Astrocyte of the hippocampus (primary cell): Measurements from ENCODE around the gene SLC13A5.

Experiments used
- DNase-seq: peaks from one replicate; pipeline ENCODE4 v3.0.0; 2011; ENCODE audit warnings: low read depth, low spot score

The SLC13A5 gene

DNA sequence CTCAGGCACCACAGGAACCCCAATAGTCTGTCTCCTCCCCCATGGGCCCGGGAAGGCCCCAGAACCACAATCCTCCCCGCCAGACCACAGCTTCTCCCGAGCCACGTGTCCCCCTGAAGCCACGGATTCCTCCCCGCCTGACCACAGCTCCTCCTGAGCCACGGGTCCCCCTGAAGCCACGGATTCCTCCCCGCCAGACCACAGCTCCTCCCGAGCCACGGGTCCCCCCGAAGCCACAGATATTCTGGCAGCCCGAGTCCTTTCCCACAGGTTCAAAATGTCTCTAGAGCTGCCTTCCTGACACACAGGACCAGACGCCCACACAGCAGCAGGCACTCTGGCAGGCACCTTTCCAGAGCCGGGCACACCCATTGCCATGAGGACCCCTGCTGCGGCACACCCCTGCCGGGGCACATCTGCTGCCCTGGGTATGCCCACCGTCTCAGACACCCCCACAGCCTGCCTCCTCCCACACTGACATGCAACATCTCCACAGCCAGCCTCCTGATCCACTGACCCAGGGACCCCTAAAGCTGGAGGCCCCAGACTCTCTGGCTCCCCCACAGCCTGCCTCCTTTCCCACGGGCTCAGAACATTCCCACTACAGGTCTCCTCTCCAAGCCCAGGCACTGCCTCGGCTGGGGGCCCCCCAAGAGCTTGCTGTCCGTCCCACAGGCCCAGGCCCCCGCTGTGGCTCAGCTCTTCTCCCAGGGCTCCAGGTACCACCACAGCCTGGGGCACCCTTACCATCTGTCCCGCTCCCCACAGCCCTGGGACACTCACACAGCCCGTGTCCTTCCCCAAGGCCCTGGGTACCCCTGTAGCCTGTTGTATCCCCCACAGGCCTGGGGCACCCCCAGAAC is 74.9 kb downstream of the SLC13A5 start:
- no peak for DNase-seq

DNA sequence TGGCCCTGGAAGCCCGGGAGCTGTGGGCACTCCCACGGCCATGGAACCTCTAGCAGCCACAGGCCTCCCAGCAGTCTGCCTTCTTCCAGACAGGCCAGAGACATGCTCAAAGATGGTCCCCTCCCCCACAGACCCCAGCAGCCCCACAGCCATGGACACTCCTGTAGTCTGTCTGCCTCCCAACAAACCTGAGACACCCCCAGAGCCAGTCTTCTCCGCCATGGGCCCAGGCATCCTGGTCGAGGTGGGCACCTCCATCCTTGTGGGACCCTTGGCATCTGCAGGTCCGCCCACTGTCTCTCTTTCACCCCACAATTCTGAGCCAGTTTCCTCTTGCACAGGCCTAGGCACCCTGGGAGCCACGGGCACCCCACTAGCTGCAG is 75.7 kb downstream of the SLC13A5 start:
- DNase-seq: no peak

- no peak for DNase-seq
Measured at GRCh38 chr17:6636616-6637457, 76.3 kb downstream of the SLC13A5 start.

GRCh38 chr17:6636105-6636504 is 77.1 kb downstream of the SLC13A5 start:
- no peak for DNase-seq
